HG03025 (cell line): ENCODE data around the gene CCDC70.
"Not testable (repeated sequence)": the region's sequence is repeated elsewhere in the genome, so short reads cannot be mapped to it uniquely, and the experiment has no call there.

Experiments used
- ATAC-seq: cut with Tn5 transposase; IDR thresholded peaks from one replicate; pipeline ENCODE4 v1.9.1; 2021; ENCODE audit warnings: mild to moderate bottlenecking, moderate library complexity; ENCODE audit not compliant: unreplicated experiment, low FRiP score

Gene CCDC70

DNA sequence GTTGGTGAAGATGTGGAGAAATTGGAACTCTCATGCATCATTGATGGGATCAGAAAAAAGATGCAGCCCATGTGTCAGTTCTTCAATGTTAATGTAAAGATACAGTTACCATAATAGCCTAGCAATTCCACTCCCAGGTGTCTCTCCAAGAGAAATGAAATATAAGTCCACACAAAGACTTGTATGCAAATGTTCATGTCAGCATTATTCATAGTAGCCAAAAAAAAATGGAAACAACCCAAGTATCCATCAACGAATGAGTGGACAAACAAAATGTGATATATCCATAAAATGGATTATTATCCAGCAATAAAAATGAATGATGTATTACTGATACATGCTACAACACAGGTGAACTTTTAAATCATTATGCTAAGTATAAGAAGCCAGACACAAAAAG, 38.7 kb downstream of the CCDC70 start:
- no peak for ATAC-seq

GRCh38 chr13:51902776-51903175, 41.0 kb downstream of the CCDC70 start:
- ATAC-seq: no peak

DNA sequence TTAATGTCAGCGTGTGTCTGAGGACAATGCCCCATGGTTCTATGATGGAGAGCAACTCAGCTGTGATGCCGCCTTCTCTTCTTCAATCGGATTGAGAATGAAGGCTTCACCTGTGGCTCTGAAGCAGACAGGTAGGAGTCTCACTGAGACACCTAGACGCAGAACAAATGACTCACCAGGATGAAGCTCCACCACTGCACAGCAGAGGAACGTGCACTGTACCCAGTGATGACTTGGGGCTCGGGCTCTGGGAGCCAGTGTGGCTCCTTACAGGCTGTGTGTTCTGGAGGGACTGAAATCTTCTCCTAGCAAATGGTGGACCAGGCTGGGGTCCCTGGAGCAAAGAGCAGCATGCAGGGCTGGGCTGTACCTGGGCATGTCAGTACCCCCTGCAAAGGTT, 44.0 kb downstream of the CCDC70 start:
- ATAC-seq: no peak

- ATAC-seq: no peak
These were observed 44.8 kb downstream of the CCDC70 start for GRCh38 chr13:51906581-51906980.

GRCh38 chr13:51907040-51907732, 45.4 kb downstream of the CCDC70 start:
- ATAC-seq: no peak

DNA sequence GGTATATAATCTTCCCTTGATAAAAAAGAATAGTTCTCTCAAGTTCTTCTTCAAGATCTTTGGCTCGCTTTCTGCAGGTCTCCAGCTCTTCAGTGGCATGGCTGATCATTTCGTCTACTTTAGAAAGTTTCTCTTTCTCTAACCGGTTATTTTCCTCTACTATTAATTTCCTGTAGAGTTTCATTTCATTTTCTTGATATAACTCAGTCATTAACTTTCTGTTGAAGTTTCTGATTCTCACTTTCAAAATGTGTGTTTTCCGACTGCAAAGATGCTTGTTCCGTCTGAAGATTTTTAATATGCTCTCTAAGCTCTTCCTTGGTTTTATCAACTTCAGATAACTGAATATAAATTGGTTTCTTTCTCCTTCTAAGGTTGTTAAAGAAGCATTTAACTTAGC, 47.5 kb downstream of the CCDC70 start:
- not testable (repeated sequence) for ATAC-seq

GRCh38 chr13:51910508-51910907, 48.7 kb downstream of the CCDC70 start:
- no peak for ATAC-seq

DNA sequence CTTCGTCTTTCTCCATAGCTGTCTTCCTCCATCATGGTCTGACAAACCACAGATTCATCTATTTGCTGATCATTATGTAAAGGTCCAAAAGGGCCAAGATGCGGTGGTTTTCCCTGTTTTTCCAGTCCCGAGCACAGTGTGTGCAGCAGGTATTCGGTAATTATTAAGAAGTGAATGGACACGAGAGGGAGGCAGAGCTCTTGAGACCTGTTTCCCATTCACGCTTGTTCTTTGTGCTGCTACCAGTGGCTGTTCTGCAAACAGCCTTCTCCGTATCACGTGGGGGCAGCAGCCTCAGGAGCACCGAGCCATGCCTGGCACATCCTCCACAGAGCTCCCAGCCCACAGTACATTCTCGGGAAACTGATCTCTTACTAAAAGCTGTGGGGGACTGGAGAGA, 50.3 kb downstream of the CCDC70 start:
- no peak for ATAC-seq

GRCh38 chr13:51912511-51913225, 50.9 kb downstream of the CCDC70 start:
- no peak for ATAC-seq

- no peak for ATAC-seq
These were observed 51.8 kb downstream of the CCDC70 start for GRCh38 chr13:51913421-51914136.

DNA sequence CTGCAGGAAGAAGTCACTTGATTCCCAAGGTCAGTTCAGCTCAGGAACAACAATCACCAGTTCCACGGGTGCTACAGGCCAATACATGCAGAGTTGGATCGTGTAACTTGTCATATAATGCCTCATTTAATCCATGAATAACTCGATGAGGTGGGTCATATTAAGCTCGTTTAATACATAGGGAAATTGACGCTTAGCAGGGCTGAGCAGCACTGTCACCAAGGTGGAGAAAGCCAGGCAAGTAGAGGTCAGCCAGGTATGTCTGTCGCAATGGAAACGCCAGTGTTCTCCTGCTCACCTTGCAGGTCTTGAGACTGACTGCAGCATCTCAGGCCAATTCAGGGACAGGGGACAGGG, 52.3 kb downstream of the CCDC70 start:
- no peak for ATAC-seq
